Measurements from ENCODE around the gene CORO6.

Gene CORO6

GRCh38 chr17:29612404-29613280 lies 10.1 kb downstream of the CORO6 start:
- DNase-seq (ENCODE audit: low read depth): no peak

GRCh38 chr17:29612094-29612403 lies 10.7 kb downstream of the CORO6 start:
- no peak for DNase-seq (ENCODE audit: low read depth)

GRCh38 chr17:29611351-29612093 lies 11.2 kb downstream of the CORO6 start:
- no peak for DNase-seq (ENCODE audit: low read depth)

GRCh38 chr17:29610395-29610794 lies 12.3 kb downstream of the CORO6 start:
- DNase-seq (ENCODE audit: low read depth): no peak

GRCh38 chr17:29608986-29609385 lies 13.7 kb downstream of the CORO6 start:
- no peak for DNase-seq (ENCODE audit: low read depth)

GRCh38 chr17:29607557-29608195 lies 15.0 kb downstream of the CORO6 start:
- DNase-seq (ENCODE audit: low read depth): no peak

GRCh38 chr17:29603109-29603674 lies 19.5 kb downstream of the CORO6 start:
- DNase-seq (ENCODE audit: low read depth): no peak

- no peak for DNase-seq (ENCODE audit: low read depth)
Measured at GRCh38 chr17:29597361-29598172, 25.1 kb downstream of the CORO6 start.

- no peak for DNase-seq (ENCODE audit: low read depth)
Measured at GRCh38 chr17:29596811-29597210, 25.9 kb downstream of the CORO6 start.

GRCh38 chr17:29595943-29596774 lies 26.6 kb downstream of the CORO6 start:
- no peak for DNase-seq (ENCODE audit: low read depth)

GRCh38 chr17:29595107-29595942 lies 27.4 kb downstream of the CORO6 start:
- no peak for DNase-seq (ENCODE audit: low read depth)

GRCh38 chr17:29594519-29595090 lies 28.1 kb downstream of the CORO6 start:
- no peak for DNase-seq (ENCODE audit: low read depth)

- no peak for DNase-seq (ENCODE audit: low read depth)
Measured at GRCh38 chr17:29593591-29594518, 28.9 kb downstream of the CORO6 start.

GRCh38 chr17:29592850-29593551 lies 29.7 kb downstream of the CORO6 start, which contains the start of gene ANKRD13B:
Gene ANKRD13B (plus strand): TSS chr17:29593132. CDS start chr17:29593622, 490 bp downstream.
- no peak for DNase-seq (ENCODE audit: low read depth)

GRCh38 chr17:29591737-29592608 lies 30.7 kb downstream of the CORO6 start:
- DNase-seq (ENCODE audit: low read depth): peak; percentile 60

- no peak for DNase-seq (ENCODE audit: low read depth)
Measured at GRCh38 chr17:29591146-29591736, 31.5 kb downstream of the CORO6 start.
